ENCODE results near the gene SPRR3.

DNA sequence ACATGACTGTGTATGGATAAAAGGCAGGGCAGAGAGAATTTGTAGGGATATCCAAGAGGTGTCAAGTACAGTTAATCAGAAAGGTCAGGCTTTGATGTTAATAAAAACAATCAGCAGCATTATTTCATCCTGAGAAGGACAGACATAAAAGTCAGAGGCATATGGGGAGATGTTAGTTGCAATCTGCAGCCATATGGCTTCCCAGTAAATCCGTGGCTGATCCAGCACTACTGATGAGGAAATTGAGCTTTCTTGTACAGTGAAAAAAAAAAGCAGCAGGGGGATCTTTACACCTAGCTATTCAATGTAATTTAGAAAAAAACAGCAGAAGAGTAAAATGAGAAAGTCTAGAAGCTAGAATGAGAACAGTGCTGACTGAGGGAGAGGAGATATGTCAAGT lies 27.2 kb downstream of the SPRR3 start:
- no peak for TF ChIP-seq CTCF (IDR thresholded peaks at IDR 0.05)
- TF ChIP-seq POLR2A (IDR thresholded peaks at IDR 0.05), result no peak

Data from esophagus squamous epithelium (tissue), 4 donors.